K562 (cell line): ENCODE data around the gene CFAP251. TPM values are rescaled to one million over a fixed set of nuclear protein-coding genes. Genes with fewer than 3 reads are reported as not detected.

ENCODE experiments used
- BMI1 ChIP-seq: fragments of 150-350 bp; IDR thresholded peaks from 2 replicates; pipeline ENCODE4 v1.6.1; 2014; ENCODE audit warnings: low read length
- HDAC2 ChIP-seq: fragments of 450-650 bp; IDR thresholded peaks from 2 replicates; pipeline ENCODE4 v1.6.1; 2016; ENCODE audit warnings: mild to moderate bottlenecking
- NR2C2 ChIP-seq, 2 experiments: fragments of 200-800 bp in 1 of 2; sonication (Bioruptor generic) in 1 of 2; sonication (generic) in 1 of 2; formaldehyde crosslinking in 1 of 2; IDR thresholded peaks; 2 replicates each; pipeline versions ENCODE4 v1.6.1 to v1.8.0; 2016 to 2022; ENCODE audit warnings: mild to moderate bottlenecking in 1 of 2, missing compliant biosample characterization in 1 of 2, missing genetic modification characterization in 1 of 2, missing genetic modification reagents in 1 of 2
- STAT5A ChIP-seq: IDR thresholded peaks from 2 replicates; pipeline ENCODE4 v1.6.1; 2012; ENCODE audit warnings: low read length, inconsistent platforms, borderline replicate concordance
- ZKSCAN1 ChIP-seq: fragments of 150-350 bp; IDR thresholded peaks from 2 replicates; pipeline ENCODE4 v1.6.1; 2016; ENCODE audit warnings: low read depth, low read length
- ZNF263 ChIP-seq: sonication (generic); formaldehyde crosslinking; IDR thresholded peaks from 2 replicates; pipeline ENCODE4 v1.8.0; 2022; ENCODE audit warnings: mild to moderate bottlenecking, missing genetic modification reagents, borderline replicate concordance
- ZNF785 ChIP-seq: fragments of 250-450 bp; sonication (Bioruptor Pico); IDR thresholded peaks from 2 replicates; pipeline ENCODE4 v1.4.0; 2020; ENCODE audit warnings: mild to moderate bottlenecking
- polyA plus RNA-seq, 8 experiments: library from polyadenylated mRNA; depleted of rRNA in 4 of 8; stranded (reverse) in 5 of 8; unstranded in 3 of 8; fragments of >200 nt; fragmentation: Nextera tagmentation in 2 of 8; fragmentation: Illumina TruSeq in 1 of 8; extraction: Ambion mirVana in 2 of 8; extraction: Trizol in 1 of 8; gene quantifications; 2 replicates each; pipeline versions ENCODE4 v1.2.1 to v1.2.3, GENCODE V29; 2011 to 2014; ENCODE audit warnings: inconsistent platforms in 1 of 8, missing spikeins in 1 of 8
- total RNA-seq, 7 experiments: library from RNA; depleted of rRNA in 6 of 7; stranded (reverse); fragments of >200 nt in 6 of 7; fragmentation: Illumina TruSeq in 2 of 7; extraction: Trizol in 2 of 7; gene quantifications; 2 replicates each; pipeline versions ENCODE4 v1.2.1 to v1.2.3, GENCODE V29; 2011 to 2021; ENCODE audit warnings: low replicate concordance in 1 of 7
- TF ChIP-seq, protein P1 (sequence below): sonication (generic); formaldehyde crosslinking; IDR thresholded peaks from 2 replicates; pipeline ENCODE4 v1.8.0; 2022; ENCODE audit warnings: missing genetic modification reagents, mild to moderate bottlenecking, borderline replicate concordance
- TF ChIP-seq, protein P2 (sequence below), 3 experiments: IDR thresholded peaks in 2 of 3; conservative IDR thresholded peaks in 1 of 3; 2 replicates each; pipeline ENCODE4 v1.5.1; 2011 to 2012; ENCODE audit warnings: low read length in 3 of 3, mild to moderate bottlenecking in 3 of 3, control low read depth in 2 of 3, improper control_type of control experiment in 1 of 3, inconsistent platforms in 1 of 3, low read depth in 1 of 3, mixed read lengths in 1 of 3, moderate library complexity in 1 of 3; ENCODE audit not compliant: insufficient read depth in 2 of 3
- TF ChIP-seq, protein P3 (sequence below): fragments of 250-450 bp; sonication (Bioruptor Pico); IDR thresholded peaks from 2 replicates; pipeline ENCODE4 v1.5.0; 2021; ENCODE audit warnings: mild to moderate bottlenecking, borderline replicate concordance
- TF ChIP-seq, protein P4 (sequence below): fragments of 200-800 bp; sonication (Bioruptor generic); IDR thresholded peaks from 2 replicates; pipeline ENCODE4 v1.6.1; 2016; ENCODE audit warnings: missing genetic modification characterization, missing compliant biosample characterization

CFAP251 gene
- total and polyA plus RNA-seq, 9 of the 15 experiments (the other 6 are each of a cell fraction or from before 2014, with no cell fraction given), result 16.6 to 31.0 (median 19.1) TPM

DNA sequence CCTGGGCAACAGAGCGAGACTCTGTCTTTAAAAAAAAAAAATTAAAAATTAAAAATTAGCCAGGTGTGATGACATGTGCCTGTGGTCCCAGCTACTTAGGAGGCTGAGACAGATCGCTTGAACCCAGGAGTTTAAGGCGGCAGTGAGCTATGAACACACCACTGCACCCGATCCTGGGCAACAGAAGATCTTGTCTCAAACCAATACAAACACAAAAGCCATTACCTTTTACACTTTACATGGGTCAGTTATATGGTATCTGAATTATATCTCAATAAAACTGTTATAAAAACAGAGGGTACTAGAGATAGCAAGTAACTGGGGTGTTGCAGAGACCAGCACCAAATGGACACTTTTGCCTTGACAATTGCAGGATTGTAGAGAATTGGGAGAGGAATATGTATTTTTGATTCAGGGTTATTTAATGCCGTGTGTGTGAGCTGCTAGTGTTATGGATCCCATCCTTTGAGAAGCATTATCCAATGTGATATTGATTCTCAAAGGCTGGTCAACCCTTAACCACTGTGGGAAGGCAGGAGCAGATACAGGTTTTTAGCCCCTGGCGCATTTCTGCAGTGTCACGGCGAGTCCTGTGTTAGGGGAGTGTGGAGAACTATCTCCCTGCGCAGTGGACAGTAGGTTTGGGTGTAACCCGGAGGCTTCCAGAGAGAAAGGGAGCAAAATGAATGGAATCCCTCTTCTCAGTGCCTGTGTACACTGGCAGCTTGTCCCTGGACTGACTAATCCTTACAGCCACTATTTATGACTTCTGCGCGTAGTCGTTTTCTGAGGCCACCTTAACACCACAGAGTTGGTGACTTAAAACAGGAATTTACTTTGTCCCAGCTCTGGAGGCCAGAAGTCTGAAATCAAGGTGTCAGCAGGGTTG is 25.5 kb upstream of the CFAP251 start (continued):
- TF ChIP-seq, protein P1, sequence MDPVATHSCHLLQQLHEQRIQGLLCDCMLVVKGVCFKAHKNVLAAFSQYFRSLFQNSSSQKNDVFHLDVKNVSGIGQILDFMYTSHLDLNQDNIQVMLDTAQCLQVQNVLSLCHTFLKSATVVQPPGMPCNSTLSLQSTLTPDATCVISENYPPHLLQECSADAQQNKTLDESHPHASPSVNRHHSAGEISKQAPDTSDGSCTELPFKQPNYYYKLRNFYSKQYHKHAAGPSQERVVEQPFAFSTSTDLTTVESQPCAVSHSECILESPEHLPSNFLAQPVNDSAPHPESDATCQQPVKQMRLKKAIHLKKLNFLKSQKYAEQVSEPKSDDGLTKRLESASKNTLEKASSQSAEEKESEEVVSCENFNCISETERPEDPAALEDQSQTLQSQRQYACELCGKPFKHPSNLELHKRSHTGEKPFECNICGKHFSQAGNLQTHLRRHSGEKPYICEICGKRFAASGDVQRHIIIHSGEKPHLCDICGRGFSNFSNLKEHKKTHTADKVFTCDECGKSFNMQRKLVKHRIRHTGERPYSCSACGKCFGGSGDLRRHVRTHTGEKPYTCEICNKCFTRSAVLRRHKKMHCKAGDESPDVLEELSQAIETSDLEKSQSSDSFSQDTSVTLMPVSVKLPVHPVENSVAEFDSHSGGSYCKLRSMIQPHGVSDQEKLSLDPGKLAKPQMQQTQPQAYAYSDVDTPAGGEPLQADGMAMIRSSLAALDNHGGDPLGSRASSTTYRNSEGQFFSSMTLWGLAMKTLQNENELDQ (CRISPR knock-in tag), result no peak
- TF ChIP-seq ZNF263 (CRISPR knock-in tag) (no peak), ZNF785 (CRISPR knock-in tag) (no peak), STAT5A (no peak), ZKSCAN1 (no peak), NR2C2 (CRISPR knock-in tag; IDR thresholded peaks at IDR 0.05) (no peak), NR2C2 (tag; IDR thresholded peaks at IDR 0.05) (no peak), HDAC2 (no peak), BMI1 (no peak)
- TF ChIP-seq, protein P2, sequence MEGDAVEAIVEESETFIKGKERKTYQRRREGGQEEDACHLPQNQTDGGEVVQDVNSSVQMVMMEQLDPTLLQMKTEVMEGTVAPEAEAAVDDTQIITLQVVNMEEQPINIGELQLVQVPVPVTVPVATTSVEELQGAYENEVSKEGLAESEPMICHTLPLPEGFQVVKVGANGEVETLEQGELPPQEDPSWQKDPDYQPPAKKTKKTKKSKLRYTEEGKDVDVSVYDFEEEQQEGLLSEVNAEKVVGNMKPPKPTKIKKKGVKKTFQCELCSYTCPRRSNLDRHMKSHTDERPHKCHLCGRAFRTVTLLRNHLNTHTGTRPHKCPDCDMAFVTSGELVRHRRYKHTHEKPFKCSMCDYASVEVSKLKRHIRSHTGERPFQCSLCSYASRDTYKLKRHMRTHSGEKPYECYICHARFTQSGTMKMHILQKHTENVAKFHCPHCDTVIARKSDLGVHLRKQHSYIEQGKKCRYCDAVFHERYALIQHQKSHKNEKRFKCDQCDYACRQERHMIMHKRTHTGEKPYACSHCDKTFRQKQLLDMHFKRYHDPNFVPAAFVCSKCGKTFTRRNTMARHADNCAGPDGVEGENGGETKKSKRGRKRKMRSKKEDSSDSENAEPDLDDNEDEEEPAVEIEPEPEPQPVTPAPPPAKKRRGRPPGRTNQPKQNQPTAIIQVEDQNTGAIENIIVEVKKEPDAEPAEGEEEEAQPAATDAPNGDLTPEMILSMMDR (IDR thresholded peaks at IDR 0.05 in 2 of 3, conservative IDR thresholded peaks at IDR 0.05 in 1 of 3; ENCODE audit: insufficient read depth in 2 of 3, low read depth in 1 of 3, low read length in 3 of 3), result no peak
- TF ChIP-seq, protein P3, sequence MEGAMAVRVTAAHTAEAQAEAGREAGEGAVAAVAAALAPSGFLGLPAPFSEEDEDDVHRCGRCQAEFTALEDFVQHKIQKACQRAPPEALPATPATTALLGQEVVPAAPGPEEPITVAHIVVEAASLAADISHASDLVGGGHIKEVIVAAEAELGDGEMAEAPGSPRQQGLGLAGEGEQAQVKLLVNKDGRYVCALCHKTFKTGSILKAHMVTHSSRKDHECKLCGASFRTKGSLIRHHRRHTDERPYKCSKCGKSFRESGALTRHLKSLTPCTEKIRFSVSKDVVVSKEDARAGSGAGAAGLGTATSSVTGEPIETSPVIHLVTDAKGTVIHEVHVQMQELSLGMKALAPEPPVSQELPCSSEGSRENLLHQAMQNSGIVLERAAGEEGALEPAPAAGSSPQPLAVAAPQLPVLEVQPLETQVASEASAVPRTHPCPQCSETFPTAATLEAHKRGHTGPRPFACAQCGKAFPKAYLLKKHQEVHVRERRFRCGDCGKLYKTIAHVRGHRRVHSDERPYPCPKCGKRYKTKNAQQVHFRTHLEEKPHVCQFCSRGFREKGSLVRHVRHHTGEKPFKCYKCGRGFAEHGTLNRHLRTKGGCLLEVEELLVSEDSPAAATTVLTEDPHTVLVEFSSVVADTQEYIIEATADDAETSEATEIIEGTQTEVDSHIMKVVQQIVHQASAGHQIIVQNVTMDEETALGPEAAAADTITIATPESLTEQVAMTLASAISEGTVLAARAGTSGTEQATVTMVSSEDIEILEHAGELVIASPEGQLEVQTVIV, result no peak
- TF ChIP-seq, protein P4, sequence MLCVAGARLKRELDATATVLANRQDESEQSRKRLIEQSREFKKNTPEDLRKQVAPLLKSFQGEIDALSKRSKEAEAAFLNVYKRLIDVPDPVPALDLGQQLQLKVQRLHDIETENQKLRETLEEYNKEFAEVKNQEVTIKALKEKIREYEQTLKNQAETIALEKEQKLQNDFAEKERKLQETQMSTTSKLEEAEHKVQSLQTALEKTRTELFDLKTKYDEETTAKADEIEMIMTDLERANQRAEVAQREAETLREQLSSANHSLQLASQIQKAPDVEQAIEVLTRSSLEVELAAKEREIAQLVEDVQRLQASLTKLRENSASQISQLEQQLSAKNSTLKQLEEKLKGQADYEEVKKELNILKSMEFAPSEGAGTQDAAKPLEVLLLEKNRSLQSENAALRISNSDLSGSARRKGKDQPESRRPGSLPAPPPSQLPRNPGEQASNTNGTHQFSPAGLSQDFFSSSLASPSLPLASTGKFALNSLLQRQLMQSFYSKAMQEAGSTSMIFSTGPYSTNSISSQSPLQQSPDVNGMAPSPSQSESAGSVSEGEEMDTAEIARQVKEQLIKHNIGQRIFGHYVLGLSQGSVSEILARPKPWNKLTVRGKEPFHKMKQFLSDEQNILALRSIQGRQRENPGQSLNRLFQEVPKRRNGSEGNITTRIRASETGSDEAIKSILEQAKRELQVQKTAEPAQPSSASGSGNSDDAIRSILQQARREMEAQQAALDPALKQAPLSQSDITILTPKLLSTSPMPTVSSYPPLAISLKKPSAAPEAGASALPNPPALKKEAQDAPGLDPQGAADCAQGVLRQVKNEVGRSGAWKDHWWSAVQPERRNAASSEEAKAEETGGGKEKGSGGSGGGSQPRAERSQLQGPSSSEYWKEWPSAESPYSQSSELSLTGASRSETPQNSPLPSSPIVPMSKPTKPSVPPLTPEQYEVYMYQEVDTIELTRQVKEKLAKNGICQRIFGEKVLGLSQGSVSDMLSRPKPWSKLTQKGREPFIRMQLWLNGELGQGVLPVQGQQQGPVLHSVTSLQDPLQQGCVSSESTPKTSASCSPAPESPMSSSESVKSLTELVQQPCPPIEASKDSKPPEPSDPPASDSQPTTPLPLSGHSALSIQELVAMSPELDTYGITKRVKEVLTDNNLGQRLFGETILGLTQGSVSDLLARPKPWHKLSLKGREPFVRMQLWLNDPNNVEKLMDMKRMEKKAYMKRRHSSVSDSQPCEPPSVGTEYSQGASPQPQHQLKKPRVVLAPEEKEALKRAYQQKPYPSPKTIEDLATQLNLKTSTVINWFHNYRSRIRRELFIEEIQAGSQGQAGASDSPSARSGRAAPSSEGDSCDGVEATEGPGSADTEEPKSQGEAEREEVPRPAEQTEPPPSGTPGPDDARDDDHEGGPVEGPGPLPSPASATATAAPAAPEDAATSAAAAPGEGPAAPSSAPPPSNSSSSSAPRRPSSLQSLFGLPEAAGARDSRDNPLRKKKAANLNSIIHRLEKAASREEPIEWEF (CRISPR knock-in tag), result peak; percentile 66; the same call in 1 of the 2 replicates
